Esophagus squamous epithelium (tissue), 4 donors: ENCODE measurements around the gene PDSS2.

Experiments used
- POLR2A ChIP-seq, 4 donors: fragments of 450-650 bp; IDR thresholded peaks; one replicate each; pipeline ENCODE4 v1.6.1; 2017; ENCODE audit warnings: antibody characterized with exemption in 4 of 4, mild to moderate bottlenecking in 4 of 4, moderate library complexity in 3 of 4
- TF ChIP-seq, protein P1 (sequence below), 6 experiments: fragments of 450-650 bp in 4 of 6; fragments of 200-600 bp in 2 of 6; sonication (generic) in 2 of 6; IDR thresholded peaks; one replicate each; pipeline ENCODE4 v1.5.1; 2016 to 2019; ENCODE audit warnings: antibody characterized with exemption in 6 of 6, mild to moderate bottlenecking in 4 of 6, moderate library complexity in 4 of 6

- TF ChIP-seq, protein P1, sequence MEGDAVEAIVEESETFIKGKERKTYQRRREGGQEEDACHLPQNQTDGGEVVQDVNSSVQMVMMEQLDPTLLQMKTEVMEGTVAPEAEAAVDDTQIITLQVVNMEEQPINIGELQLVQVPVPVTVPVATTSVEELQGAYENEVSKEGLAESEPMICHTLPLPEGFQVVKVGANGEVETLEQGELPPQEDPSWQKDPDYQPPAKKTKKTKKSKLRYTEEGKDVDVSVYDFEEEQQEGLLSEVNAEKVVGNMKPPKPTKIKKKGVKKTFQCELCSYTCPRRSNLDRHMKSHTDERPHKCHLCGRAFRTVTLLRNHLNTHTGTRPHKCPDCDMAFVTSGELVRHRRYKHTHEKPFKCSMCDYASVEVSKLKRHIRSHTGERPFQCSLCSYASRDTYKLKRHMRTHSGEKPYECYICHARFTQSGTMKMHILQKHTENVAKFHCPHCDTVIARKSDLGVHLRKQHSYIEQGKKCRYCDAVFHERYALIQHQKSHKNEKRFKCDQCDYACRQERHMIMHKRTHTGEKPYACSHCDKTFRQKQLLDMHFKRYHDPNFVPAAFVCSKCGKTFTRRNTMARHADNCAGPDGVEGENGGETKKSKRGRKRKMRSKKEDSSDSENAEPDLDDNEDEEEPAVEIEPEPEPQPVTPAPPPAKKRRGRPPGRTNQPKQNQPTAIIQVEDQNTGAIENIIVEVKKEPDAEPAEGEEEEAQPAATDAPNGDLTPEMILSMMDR (IDR thresholded peaks at IDR 0.05), result no peak
- TF ChIP-seq POLR2A (IDR thresholded peaks at IDR 0.05), result no peak
Observed at GRCh38 chr6:107235007-107235406, 224.4 kb downstream of the PDSS2 start.
